Measurements from ENCODE around the gene IKZF4. TPM values are rescaled to one million over a fixed set of nuclear protein-coding genes. Genes with fewer than 3 reads are reported as not detected.
"Not testable (repeated sequence)": the region's sequence is repeated elsewhere in the genome, so short reads cannot be mapped to it uniquely, and the experiment has no call there.

IKZF4 gene
- total RNA-seq, 3 donors from 2014 or later: 2.9 to 4.6 (median 4.2) TPM

- Histone ChIP-seq H3K4me3 (no peak overlapping the region), H3K9me3 (no peaks in the 10 kb centered on the region), H3K36me3 (no peaks in the 10 kb centered on the region), H3K4me1 (no peaks in the 10 kb centered on the region), H3K27ac (no peak overlapping the region), H3K27me3 (no peaks in the 10 kb centered on the region)
- DNase-seq (ENCODE audit: low spot score in 2 of 2): no peak
- intact Hi-C loops (cut with DNase I; ENCODE audit: low total_unique reads): no loop called here
- TF ChIP-seq CTCF (IDR thresholded peaks at IDR 0.05) (no peak), POLR2A (IDR thresholded peaks at IDR 0.05) (no peak), POLR2AphosphoS5 (IDR thresholded peaks at IDR 0.05) (no peak)
Observed at GRCh38 chr12:55984861-55985260, 36.0 kb upstream of the IKZF4 start.

- Histone ChIP-seq H3K9me3 (no peaks in the 10 kb centered on the region), H3K27me3 (no peaks in the 10 kb centered on the region), H3K4me3 (no peak overlapping the region), H3K36me3 (peaks cover under 1% of the 10 kb centered on the region), H3K27ac (no peak overlapping the region), H3K4me1 (no peaks in the 10 kb centered on the region)
- DNase-seq (ENCODE audit: low spot score in 2 of 2): no peak
- TF ChIP-seq POLR2A (IDR thresholded peaks at IDR 0.05) (no peak), CTCF (IDR thresholded peaks at IDR 0.05) (no peak), POLR2AphosphoS5 (IDR thresholded peaks at IDR 0.05) (no peak)
- intact Hi-C loops (cut with DNase I; ENCODE audit: low total_unique reads): no loop called here
Observed at GRCh38 chr12:55985341-55985740, 35.5 kb upstream of the IKZF4 start.

GRCh38 chr12:55985976-55986375 lies 34.9 kb upstream of the IKZF4 start:
- H3K36me3 ChIP-seq; H3K9me3 ChIP-seq; H3K4me3 ChIP-seq; H3K4me1 ChIP-seq; DNase-seq (ENCODE audit: low spot score in 2 of 2); H3K27ac ChIP-seq; H3K27me3 ChIP-seq; intact Hi-C loops (cut with DNase I; ENCODE audit: low total_unique reads): not testable (repeated sequence)

- no peak for DNase-seq (ENCODE audit: low spot score in 2 of 2)
- Histone ChIP-seq H3K27me3 (no peaks in the 10 kb centered on the region), H3K9me3 (no peaks in the 10 kb centered on the region), H3K4me1 (no peaks in the 10 kb centered on the region), H3K4me3 (no peak overlapping the region), H3K36me3 (peaks cover 22% of the 10 kb centered on the region), H3K27ac (no peak overlapping the region)
- intact Hi-C loops (cut with DNase I; ENCODE audit: low total_unique reads): no loop called here
- no peak for TF ChIP-seq CTCF (IDR thresholded peaks at IDR 0.05)
Observed at GRCh38 chr12:55991110-55991509, 29.7 kb upstream of the IKZF4 start.

- DNase-seq (ENCODE audit: low spot score in 2 of 2): no peak
- Histone ChIP-seq H3K4me3 (no peak overlapping the region), H3K36me3 (peaks cover 22% of the 10 kb centered on the region), H3K9me3 (no peaks in the 10 kb centered on the region), H3K4me1 (no peaks in the 10 kb centered on the region), H3K27ac (no peak overlapping the region), H3K27me3 (no peaks in the 10 kb centered on the region)
- intact Hi-C loops (cut with DNase I; ENCODE audit: low total_unique reads): no loop called here
- TF ChIP-seq POLR2A (IDR thresholded peaks at IDR 0.05): no peak
Observed at GRCh38 chr12:55993230-55993853, 27.5 kb upstream of the IKZF4 start.

GRCh38 chr12:55995366-55995765 lies 25.5 kb upstream of the IKZF4 start:
- H3K4me3 ChIP-seq: no peak overlapping the region
- H3K27ac ChIP-seq: peak overlapping the region in 1 of 2 donors; percentile 70
- H3K9me3 ChIP-seq: no peaks in the 10 kb centered on the region
- H3K4me1 ChIP-seq: no peaks in the 10 kb centered on the region
- H3K27me3 ChIP-seq: no peaks in the 10 kb centered on the region
- intact Hi-C loops (cut with DNase I; ENCODE audit: low total_unique reads): no loop called here
- no peak for DNase-seq (ENCODE audit: low spot score in 2 of 2)
- TF ChIP-seq POLR2AphosphoS5 (IDR thresholded peaks at IDR 0.05) (no peak), POLR2A (IDR thresholded peaks at IDR 0.05) (no peak), CTCF (IDR thresholded peaks at IDR 0.05) (no peak)
- H3K36me3 ChIP-seq: peaks cover 21% of the 10 kb centered on the region
